GM13976 (cell line): ENCODE results near the gene THOP1.
A peak's percentile ranks its signal among the peaks of the same experiment; 100 is the strongest.

Experiments used
- DNase-seq: peaks from one replicate; pipeline ENCODE4 v3.0.0; 2012; ENCODE audit warnings: low spot score
- in situ Hi-C: fragments of 300-500 bp; cut with MboI; formaldehyde crosslinking; loops from one replicate; pipeline ENCODE4 v1.12.0; 2022; ENCODE audit warnings: low sequenced_read_pairs, mixed read lengths, inconsistent platforms; ENCODE audit not compliant: unreplicated experiment
- TF ChIP-seq, protein P1 (sequence below): IDR thresholded peaks from 2 replicates; pipeline ENCODE4 v1.5.1; 2012; ENCODE audit warnings: borderline replicate concordance, mild to moderate bottlenecking; ENCODE audit not compliant: insufficient read depth; ENCODE audit errors: extremely low read depth, missing control alignments, control extremely low read depth

THOP1 gene

DNA sequence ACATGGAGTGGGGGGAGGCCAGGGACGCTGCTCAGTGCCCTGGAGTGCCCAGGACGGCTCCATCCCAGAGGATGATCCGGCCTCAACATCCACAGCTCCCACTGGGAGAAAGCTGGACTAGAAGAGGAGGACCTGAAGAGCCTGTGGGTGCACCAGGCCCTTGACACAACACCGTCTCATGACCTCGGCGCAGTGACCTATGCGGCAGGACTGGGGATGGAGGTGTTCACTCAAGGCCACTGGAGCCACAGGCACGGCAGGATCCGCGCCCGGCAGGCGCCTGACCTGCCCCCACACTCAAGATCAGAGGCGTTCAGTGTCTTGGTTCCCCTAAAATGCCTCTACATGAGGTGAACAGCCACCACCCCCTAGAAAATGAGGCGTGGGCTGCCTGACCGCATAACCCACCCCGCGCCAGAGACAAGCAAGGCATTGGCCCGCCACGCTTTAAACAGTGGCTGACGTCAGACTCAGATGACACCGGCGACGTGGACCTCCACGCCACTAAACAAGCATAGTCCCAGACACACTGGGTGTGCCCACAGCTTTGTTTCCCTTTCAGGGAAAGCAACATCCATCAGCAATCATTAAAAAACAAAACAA is 10.2 kb upstream of the THOP1 start:
- in situ Hi-C loops: no loop called here
- TF ChIP-seq, protein P1, sequence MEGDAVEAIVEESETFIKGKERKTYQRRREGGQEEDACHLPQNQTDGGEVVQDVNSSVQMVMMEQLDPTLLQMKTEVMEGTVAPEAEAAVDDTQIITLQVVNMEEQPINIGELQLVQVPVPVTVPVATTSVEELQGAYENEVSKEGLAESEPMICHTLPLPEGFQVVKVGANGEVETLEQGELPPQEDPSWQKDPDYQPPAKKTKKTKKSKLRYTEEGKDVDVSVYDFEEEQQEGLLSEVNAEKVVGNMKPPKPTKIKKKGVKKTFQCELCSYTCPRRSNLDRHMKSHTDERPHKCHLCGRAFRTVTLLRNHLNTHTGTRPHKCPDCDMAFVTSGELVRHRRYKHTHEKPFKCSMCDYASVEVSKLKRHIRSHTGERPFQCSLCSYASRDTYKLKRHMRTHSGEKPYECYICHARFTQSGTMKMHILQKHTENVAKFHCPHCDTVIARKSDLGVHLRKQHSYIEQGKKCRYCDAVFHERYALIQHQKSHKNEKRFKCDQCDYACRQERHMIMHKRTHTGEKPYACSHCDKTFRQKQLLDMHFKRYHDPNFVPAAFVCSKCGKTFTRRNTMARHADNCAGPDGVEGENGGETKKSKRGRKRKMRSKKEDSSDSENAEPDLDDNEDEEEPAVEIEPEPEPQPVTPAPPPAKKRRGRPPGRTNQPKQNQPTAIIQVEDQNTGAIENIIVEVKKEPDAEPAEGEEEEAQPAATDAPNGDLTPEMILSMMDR: no peak

DNA sequence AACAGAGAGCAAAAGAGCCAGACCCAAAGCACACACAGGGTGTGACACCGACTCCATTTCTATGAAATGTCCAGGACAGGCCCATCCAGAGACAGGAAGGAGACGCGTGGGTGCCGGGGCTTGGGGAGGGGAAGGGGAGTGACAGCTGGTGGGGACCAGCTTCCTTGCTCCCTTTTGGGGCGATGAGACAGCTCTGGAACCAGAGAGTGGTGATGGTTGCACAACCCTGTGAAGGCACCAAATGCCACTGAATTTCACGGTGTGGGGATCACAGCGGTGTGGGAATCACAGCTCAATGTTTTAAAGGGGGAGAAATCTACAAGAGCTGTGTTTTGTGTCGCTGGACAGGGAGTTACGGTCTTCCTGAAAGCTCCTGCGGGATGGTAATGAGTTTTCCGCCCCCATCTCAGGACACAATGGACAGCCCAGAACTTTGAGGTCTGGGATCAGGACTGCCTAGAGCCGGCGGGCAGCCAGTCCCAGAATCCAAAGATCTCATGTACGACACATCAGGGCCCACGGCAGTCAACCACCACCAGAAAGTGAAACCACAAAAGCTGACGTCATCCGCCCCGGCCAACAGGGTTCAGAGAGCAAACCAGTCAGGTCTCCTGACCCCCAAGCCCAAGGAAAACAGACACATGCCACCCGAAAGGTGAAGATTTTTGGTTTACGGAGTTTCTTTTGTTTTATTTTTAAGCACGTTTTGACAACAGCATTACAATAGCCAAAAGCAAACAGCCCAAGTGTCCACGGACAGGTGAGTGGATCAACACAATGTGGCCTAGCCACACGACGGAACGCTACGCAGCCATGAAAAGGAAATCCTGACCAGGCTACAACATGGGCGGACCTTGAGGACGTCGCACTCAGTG is 9.5 kb upstream of the THOP1 start:
- peak; percentile 82 for DNase-seq
- TF ChIP-seq, protein P1: no peak
- in situ Hi-C loops: no loop called here

More for the DNA sequence above, 10.2 kb upstream of the THOP1 start:
- no peak for DNase-seq

DNA sequence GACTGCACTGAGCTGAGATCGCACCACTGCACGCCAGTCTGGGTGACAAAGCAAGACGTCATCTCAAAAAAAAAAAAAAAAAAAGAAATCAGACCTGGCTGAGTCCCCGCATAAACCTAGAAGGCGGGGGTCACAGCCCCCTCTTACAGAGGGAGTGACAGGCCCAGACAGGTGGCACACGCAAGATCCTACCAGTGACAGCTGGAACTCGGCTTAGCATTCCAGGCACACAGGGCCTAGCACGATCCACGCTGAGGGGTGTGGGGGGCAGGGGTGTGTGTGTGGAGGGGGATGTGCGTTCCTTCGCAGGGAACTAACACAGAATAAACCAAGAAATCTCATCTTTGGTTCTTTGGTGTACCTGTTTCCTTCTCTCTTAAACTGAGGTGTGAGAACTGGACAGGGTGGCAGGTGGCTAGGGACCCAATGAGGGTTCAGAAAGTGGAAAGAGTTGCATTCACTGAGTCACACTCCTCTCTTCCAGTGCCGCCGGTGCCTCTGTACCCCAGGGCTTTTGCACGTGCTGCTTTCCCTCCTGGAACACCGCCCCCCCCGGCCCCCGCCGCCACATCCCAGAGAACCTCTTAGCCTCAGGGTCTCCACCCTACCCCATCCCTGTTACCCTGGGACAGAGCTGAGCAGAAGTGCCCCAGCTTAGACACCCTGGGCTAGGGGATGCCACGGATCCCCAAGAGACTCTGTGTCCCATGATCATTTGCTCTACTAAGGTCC is 7.2 kb upstream of the THOP1 start:
- in situ Hi-C loops: no loop called here
- no peak for DNase-seq
- TF ChIP-seq, protein P1: no peak

DNA sequence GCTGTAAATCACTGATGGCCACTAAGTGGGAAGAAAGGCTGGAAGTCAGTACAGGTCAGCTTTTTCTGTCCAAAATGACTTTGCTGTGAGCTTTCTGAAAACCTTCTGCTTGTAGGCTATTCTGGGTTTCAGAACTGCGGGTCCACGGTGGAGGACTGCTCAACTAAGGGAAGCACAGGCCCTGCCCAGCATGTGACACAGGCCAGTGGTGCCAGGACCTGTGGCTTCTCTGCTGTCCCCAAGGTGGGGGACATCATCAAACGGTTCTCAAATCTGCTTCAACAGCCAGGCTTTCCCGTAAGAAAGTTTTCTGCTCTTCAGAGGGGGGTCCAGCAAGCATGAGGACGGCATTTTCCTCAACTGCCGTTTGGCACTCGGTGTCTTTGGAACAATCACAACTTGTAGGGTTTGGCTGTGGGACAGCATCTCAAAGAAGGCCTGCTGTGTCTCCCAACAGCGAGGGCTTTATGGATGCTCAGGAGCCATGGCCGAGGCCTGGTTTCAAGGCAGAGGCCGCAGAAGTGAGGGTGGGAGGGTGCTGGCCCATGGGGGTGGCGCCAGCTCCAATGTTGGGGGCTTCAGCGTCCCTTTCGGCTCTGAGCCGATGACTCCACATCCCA is 6.1 kb upstream of the THOP1 start:
- DNase-seq: no peak
- TF ChIP-seq, protein P1: no peak
- in situ Hi-C loops: no loop called here

DNA sequence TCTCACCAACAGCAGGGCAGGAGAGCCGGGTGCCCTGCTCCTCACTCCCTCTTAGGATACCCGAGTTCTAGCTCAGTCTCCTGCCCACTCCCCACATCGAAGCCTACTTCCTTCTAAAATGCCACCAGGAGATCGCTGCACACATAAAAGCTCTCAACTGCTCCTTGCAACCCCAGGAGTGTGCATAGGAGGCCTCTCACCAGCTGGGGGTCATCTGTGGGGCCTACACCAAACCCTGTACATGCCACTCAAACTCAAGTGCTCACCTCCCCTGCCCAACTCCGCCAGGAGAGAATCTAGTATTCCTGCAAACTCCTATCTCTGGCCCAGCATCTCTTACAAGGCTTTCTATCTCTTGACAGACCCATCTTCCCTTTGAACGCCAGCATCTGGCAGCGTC is 5.0 kb upstream of the THOP1 start:
- in situ Hi-C loops: no loop called here
- TF ChIP-seq, protein P1: no peak

DNA sequence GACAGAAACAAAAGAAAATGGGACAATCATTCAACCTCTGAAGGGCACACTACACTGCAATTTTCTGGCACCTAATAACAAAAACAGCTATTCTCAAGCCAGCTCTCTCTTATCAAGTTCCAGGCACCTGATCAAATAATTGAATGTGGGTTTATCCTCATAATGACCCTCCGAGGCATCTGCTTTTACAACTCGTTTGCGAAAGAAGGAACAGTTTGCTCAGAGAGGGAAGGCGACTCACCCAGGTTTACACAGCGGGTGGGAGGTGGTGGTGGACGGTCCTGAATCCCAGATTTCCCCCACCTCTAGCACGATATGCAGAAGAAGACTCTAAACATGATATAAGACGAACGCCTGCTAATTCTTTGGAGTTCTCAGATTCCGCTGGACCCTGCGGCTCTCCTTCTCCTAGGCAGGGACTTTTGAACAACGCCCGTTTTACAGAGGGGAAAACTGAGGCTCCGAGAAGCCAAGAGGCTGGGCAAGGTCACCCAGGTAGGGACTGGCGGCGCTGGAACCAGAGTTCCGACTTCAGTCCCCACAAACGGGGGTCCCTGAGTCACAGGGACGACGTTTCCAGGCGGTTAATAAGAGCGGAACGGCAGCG is 2.9 kb upstream of the THOP1 start:
- in situ Hi-C loops: no loop called here
- TF ChIP-seq, protein P1: no peak
- DNase-seq: no peak

More for the DNA sequence above, 5.0 kb upstream of the THOP1 start:
- DNase-seq: no peak
